Trophoblast cell (in vitro differentiated cells and primary cell): ENCODE data around the gene EXOSC9.

ENCODE experiments used
- DNase-seq, 2 donors: peaks; one replicate each; pipeline ENCODE4 v3.0.0-alpha.2; 2016
- H2AFZ ChIP-seq: 2 replicates; pipeline ENCODE4 v1.6.1; 2013; ENCODE audit warnings: low read length, moderate library complexity, mild to moderate bottlenecking; ENCODE audit not compliant: insufficient read depth, poor library complexity
- H2AK5ac ChIP-seq: 2 replicates; pipeline ENCODE4 v1.6.1; 2013; ENCODE audit warnings: mild to moderate bottlenecking, low read length
- H2BK120ac ChIP-seq: 2 replicates; pipeline ENCODE4 v1.6.1; 2013; ENCODE audit warnings: low read length, mild to moderate bottlenecking, moderate library complexity; ENCODE audit not compliant: insufficient read depth, poor library complexity
- H2BK12ac ChIP-seq: 2 replicates; pipeline ENCODE4 v1.6.1; 2013; ENCODE audit warnings: mild to moderate bottlenecking, low read length, moderate library complexity
- H2BK5ac ChIP-seq: 2 replicates; pipeline ENCODE4 v1.6.1; 2013; ENCODE audit warnings: low read length, low read depth, moderate library complexity, mild to moderate bottlenecking; ENCODE audit not compliant: poor library complexity
- H3K14ac ChIP-seq: 2 replicates; pipeline ENCODE4 v1.6.1; 2013; ENCODE audit warnings: mild to moderate bottlenecking, low read length
- H3K18ac ChIP-seq: 2 replicates; pipeline ENCODE4 v1.6.1; 2013; ENCODE audit warnings: mild to moderate bottlenecking, low read length
- H3K23ac ChIP-seq: 2 replicates; pipeline ENCODE4 v1.6.1; 2013; ENCODE audit warnings: low read length
- H3K27ac ChIP-seq: 2 replicates; pipeline ENCODE4 v1.5.1; 2013; ENCODE audit warnings: low read depth, mild to moderate bottlenecking, inconsistent platforms, low read length, moderate library complexity
- H3K27me3 ChIP-seq: 2 replicates; pipeline ENCODE4 v1.6.1; 2013; ENCODE audit warnings: inconsistent platforms, mild to moderate bottlenecking, low read length, moderate library complexity; ENCODE audit not compliant: insufficient read depth
- H3K36me3 ChIP-seq, 2 experiments: 1 replicate in 1 of 2; 2 replicates in 1 of 2; pipeline ENCODE4 v1.6.1; 2013; ENCODE audit warnings: low read length in 2 of 2, mild to moderate bottlenecking in 2 of 2, moderate library complexity in 1 of 2; ENCODE audit not compliant: insufficient read depth in 2 of 2, control insufficient read depth in 1 of 2
- H3K4ac ChIP-seq: 2 replicates; pipeline ENCODE4 v1.6.1; 2013; ENCODE audit warnings: low read depth, mild to moderate bottlenecking, low read length, moderate library complexity
- H3K4me1 ChIP-seq, 2 experiments: 1 replicate in 1 of 2; 2 replicates in 1 of 2; pipeline ENCODE4 v1.6.1; 2013; ENCODE audit warnings: low read length in 2 of 2, mild to moderate bottlenecking in 2 of 2, moderate library complexity in 1 of 2; ENCODE audit not compliant: insufficient read depth in 2 of 2, control insufficient read depth in 1 of 2
- H3K4me2 ChIP-seq: 2 replicates; pipeline ENCODE4 v1.6.1; 2013; ENCODE audit warnings: inconsistent platforms, mild to moderate bottlenecking, low read length, moderate library complexity
- H3K4me3 ChIP-seq: 2 replicates; pipeline ENCODE4 v1.5.1; 2013; ENCODE audit warnings: mild to moderate bottlenecking, low read depth, low read length, inconsistent platforms
- H3K79me1 ChIP-seq: one replicate; pipeline ENCODE4 v1.6.1; 2013; ENCODE audit warnings: low read length
- H3K79me2 ChIP-seq: 2 replicates; pipeline ENCODE4 v1.6.1; 2013; ENCODE audit warnings: low read length, mild to moderate bottlenecking; ENCODE audit not compliant: control insufficient read depth, insufficient read depth, poor library complexity
- H3K9ac ChIP-seq: 2 replicates; pipeline ENCODE4 v1.6.1; 2013; ENCODE audit warnings: mild to moderate bottlenecking, low read length
- H3K9me3 ChIP-seq: 2 replicates; pipeline ENCODE4 v1.6.1; 2013; ENCODE audit warnings: low read depth, mild to moderate bottlenecking, control low read depth, inconsistent platforms, low read length; ENCODE audit not compliant: insufficient read depth
- H4K12ac ChIP-seq: 2 replicates; pipeline ENCODE4 v1.6.1; 2013; ENCODE audit warnings: low read depth, mild to moderate bottlenecking, low read length, moderate library complexity
- H4K8ac ChIP-seq: 2 replicates; pipeline ENCODE4 v1.6.1; 2013; ENCODE audit warnings: low read depth, mild to moderate bottlenecking, low read length, moderate library complexity
- H4K91ac ChIP-seq: one replicate; pipeline ENCODE4 v1.6.1; 2013; ENCODE audit warnings: low read depth, mild to moderate bottlenecking, low read length, moderate library complexity
- WGBS: extraction: QIAGEN DNeasy Blood & Tissue Kit; methylation state at CpG from one replicate; pipeline ENCODE4 v1.1.7; 2013; ENCODE audit warnings: missing lambda C conversion rate; ENCODE audit not compliant: insufficient read length, insufficient coverage; ENCODE audit errors: extremely low coverage; 5-methylcytosine and 5-hydroxymethylcytosine counted together

Gene EXOSC9

GRCh38 chr4:121791481-121791880, 9.6 kb upstream of the EXOSC9 start:
- H3K4ac ChIP-seq = no peak overlapping the region
- H3K79me2 ChIP-seq = no peaks in the 10 kb centered on the region
- no peaks in the 10 kb centered on the region for H3K4me1 ChIP-seq
- H3K4me3 ChIP-seq = no peak overlapping the region
- H2BK5ac ChIP-seq = no peak overlapping the region
- H3K79me1 ChIP-seq = no peaks in the 10 kb centered on the region
- no peaks in the 10 kb centered on the region for H3K27me3 ChIP-seq
- no peaks in the 10 kb centered on the region for H3K9me3 ChIP-seq
- no peak overlapping the region for H3K4me2 ChIP-seq
- H2AK5ac ChIP-seq = no peak overlapping the region
- H3K23ac ChIP-seq = no peak overlapping the region
- no peak overlapping the region for H3K9ac ChIP-seq
- no peak for DNase-seq
- H4K91ac ChIP-seq = no peak overlapping the region
- H2AFZ ChIP-seq = no peak overlapping the region
- H3K18ac ChIP-seq = no peak overlapping the region
- H3K14ac ChIP-seq = no peak overlapping the region
- no peak overlapping the region for H4K12ac ChIP-seq
- no peak overlapping the region for H3K27ac ChIP-seq
- no peaks in the 10 kb centered on the region for H3K36me3 ChIP-seq
- WGBS = no CpG with 5 or more reads among the region's 5 CpGs
- no peak overlapping the region for H2BK120ac ChIP-seq
- no peak overlapping the region for H2BK12ac ChIP-seq
- no peak overlapping the region for H4K8ac ChIP-seq

- Histone ChIP-seq H3K27me3 (no peaks in the 10 kb centered on the region), H4K8ac (no peak overlapping the region), H3K4me2 (no peak overlapping the region), H3K4me1 (no peaks in the 10 kb centered on the region), H3K27ac (no peak overlapping the region), H3K14ac (no peak overlapping the region), H3K18ac (no peak overlapping the region), H3K36me3 (no peaks in the 10 kb centered on the region), H3K23ac (no peak overlapping the region), H2BK5ac (no peak overlapping the region), H3K9me3 (no peaks in the 10 kb centered on the region), H4K12ac (no peak overlapping the region), H3K4ac (no peak overlapping the region), H4K91ac (no peak overlapping the region), H3K79me1 (no peaks in the 10 kb centered on the region), H3K9ac (no peak overlapping the region), H2AFZ (no peak overlapping the region), H2AK5ac (no peak overlapping the region), H3K4me3 (no peak overlapping the region), H3K79me2 (no peaks in the 10 kb centered on the region), H2BK12ac (no peak overlapping the region), H2BK120ac (no peak overlapping the region)
- no peak for DNase-seq
- no CpG with 5 or more reads among the region's 2 CpGs for WGBS
Measured at GRCh38 chr4:121792966-121793365, 8.2 kb upstream of the EXOSC9 start.

- WGBS = no CpG with 5 or more reads among the region's 5 CpGs
- Histone ChIP-seq H3K4me3 (no peak overlapping the region), H2AK5ac (no peak overlapping the region), H4K12ac (no peak overlapping the region), H2AFZ (no peak overlapping the region), H3K4ac (no peak overlapping the region), H3K9ac (no peak overlapping the region), H3K9me3 (no peaks in the 10 kb centered on the region), H2BK120ac (no peak overlapping the region), H3K14ac (no peak overlapping the region), H3K4me1 (no peaks in the 10 kb centered on the region), H3K79me2 (no peaks in the 10 kb centered on the region), H4K91ac (no peak overlapping the region), H3K23ac (no peak overlapping the region), H3K79me1 (no peaks in the 10 kb centered on the region), H3K36me3 (no peaks in the 10 kb centered on the region), H2BK12ac (no peak overlapping the region), H2BK5ac (no peak overlapping the region), H3K18ac (no peak overlapping the region), H4K8ac (no peak overlapping the region), H3K27ac (no peak overlapping the region), H3K27me3 (no peaks in the 10 kb centered on the region), H3K4me2 (no peak overlapping the region)
- no peak for DNase-seq
Measured at GRCh38 chr4:121794505-121795188, 6.5 kb upstream of the EXOSC9 start.

- Histone ChIP-seq H3K4me2 (no peak overlapping the region), H3K4ac (no peak overlapping the region), H4K12ac (no peak overlapping the region), H3K9me3 (no peaks in the 10 kb centered on the region), H3K27ac (no peak overlapping the region), H2BK12ac (no peak overlapping the region), H3K18ac (no peak overlapping the region), H2BK5ac (no peak overlapping the region), H4K91ac (no peak overlapping the region), H4K8ac (no peak overlapping the region), H3K4me1 (peaks cover 1 to 2% of the 10 kb centered on the region in 2 experiments), H3K9ac (no peak overlapping the region), H3K4me3 (no peak overlapping the region), H2AFZ (no peak overlapping the region), H3K79me1 (peaks cover 4% of the 10 kb centered on the region), H2AK5ac (no peak overlapping the region), H2BK120ac (no peak overlapping the region), H3K14ac (no peak overlapping the region), H3K23ac (no peak overlapping the region), H3K27me3 (no peaks in the 10 kb centered on the region), H3K79me2 (peaks cover 1% of the 10 kb centered on the region), H3K36me3 (no peaks in the 10 kb centered on the region)
- no peak for DNase-seq
Measured at GRCh38 chr4:121796283-121796682, 4.8 kb upstream of the EXOSC9 start.
